Kidney (tissue), 14 donors: ENCODE measurements around the gene SOX14. TPM values are rescaled to one million over a fixed set of nuclear protein-coding genes. Genes with fewer than 3 reads are reported as not detected.

ENCODE experiments used
- DNase-seq, 5 donors: peaks; one replicate each; pipeline ENCODE4 v3.0.0-alpha.2; 2013 to 2020
- FAIRE-seq: peaks from 2 replicates; lab custom pipeline; 2012; peaks lifted over from hg19 to GRCh38; lab: Jason Lieb, UNC
- H3K27ac ChIP-seq, 2 donors: one replicate each; pipeline ENCODE4 v1.7.0; 2013; ENCODE audit warnings: low read depth in 2 of 2, low read length in 2 of 2, inconsistent platforms in 1 of 2
- H3K27me3 ChIP-seq: one replicate; pipeline ENCODE4 v1.7.1; 2013; ENCODE audit warnings: low read length, inconsistent platforms; ENCODE audit not compliant: control insufficient read depth, insufficient read depth
- H3K36me3 ChIP-seq, 3 donors: one replicate each; pipeline versions ENCODE4 v1.7.0 to v1.7.1; 2013; ENCODE audit warnings: low read length in 3 of 3, control low read depth in 1 of 3, inconsistent platforms in 1 of 3; ENCODE audit not compliant: insufficient read depth in 3 of 3, control insufficient read depth in 2 of 3
- H3K4me1 ChIP-seq, 3 donors: one replicate each; pipeline versions ENCODE4 v1.7.0 to v1.7.1; 2013; ENCODE audit warnings: low read length in 3 of 3, inconsistent platforms in 1 of 3, low read depth in 1 of 3; ENCODE audit not compliant: control insufficient read depth in 2 of 3, insufficient read depth in 2 of 3
- H3K4me3 ChIP-seq, 3 donors: one replicate each; pipeline versions ENCODE4 v1.7.0 to v1.8.1; 2013; ENCODE audit warnings: low read length in 3 of 3, control low read depth in 1 of 3, inconsistent platforms in 1 of 3
- H3K9ac ChIP-seq, 3 donors: one replicate each; pipeline versions ENCODE4 v1.7.0 to v1.7.1; 2013; ENCODE audit warnings: low read length in 3 of 3, control low read depth in 1 of 3, inconsistent platforms in 1 of 3
- H3K9me3 ChIP-seq, 3 donors: one replicate each; pipeline versions ENCODE4 v1.7.0 to v1.7.1; 2013; ENCODE audit warnings: low read length in 3 of 3, control low read depth in 1 of 3, inconsistent platforms in 1 of 3; ENCODE audit not compliant: control insufficient read depth in 2 of 3, insufficient read depth in 1 of 3
- intact Hi-C: fragments of 100-400 bp; cut with DNase I; formaldehyde crosslinking; loops from one replicate; pipeline ENCODE4 v1.11.1; 2022
- polyA plus RNA-seq: library from polyadenylated mRNA; stranded (reverse); fragments of 350-450 nt; fragmentation: Illumina TruSeq; extraction: RNeasy Lipid Tissue Mini Kit (QIAGEN cat#74804); gene quantifications from one replicate; pipeline ENCODE4 v1.2.3, GENCODE V29; 2014; ENCODE audit warnings: low read depth, low replicate concordance; ENCODE audit not compliant: insufficient read depth
- total RNA-seq: library from RNA; stranded (reverse); fragmentation: NEBNext Ultra II Directional; extraction: Animal tissue kit (Norgen Biotek cat#: 25700); gene quantifications from one replicate; pipeline ENCODE4 v1.2.1, GENCODE V29; 2021
- TF ChIP-seq, protein P1 (sequence below): IDR thresholded peaks from 3 replicates; pipeline ENCODE4 v1.5.1; 2012; ENCODE audit warnings: mild to moderate bottlenecking, moderate library complexity, borderline replicate concordance; ENCODE audit not compliant: insufficient read depth; ENCODE audit errors: extremely low read depth
- donor health status: control.
- donor health status: control.
- donor health status: control.
- donor health status: control.
- donor health status: control.
- donor health status: DM: yes; HTN: yes; CAD: no.
- donor health status: Normal renal cell carcinoma (clear cell type).

Gene SOX14
- total and polyA plus RNA-seq, 2 donors from 2014 or later: not detected

DNA sequence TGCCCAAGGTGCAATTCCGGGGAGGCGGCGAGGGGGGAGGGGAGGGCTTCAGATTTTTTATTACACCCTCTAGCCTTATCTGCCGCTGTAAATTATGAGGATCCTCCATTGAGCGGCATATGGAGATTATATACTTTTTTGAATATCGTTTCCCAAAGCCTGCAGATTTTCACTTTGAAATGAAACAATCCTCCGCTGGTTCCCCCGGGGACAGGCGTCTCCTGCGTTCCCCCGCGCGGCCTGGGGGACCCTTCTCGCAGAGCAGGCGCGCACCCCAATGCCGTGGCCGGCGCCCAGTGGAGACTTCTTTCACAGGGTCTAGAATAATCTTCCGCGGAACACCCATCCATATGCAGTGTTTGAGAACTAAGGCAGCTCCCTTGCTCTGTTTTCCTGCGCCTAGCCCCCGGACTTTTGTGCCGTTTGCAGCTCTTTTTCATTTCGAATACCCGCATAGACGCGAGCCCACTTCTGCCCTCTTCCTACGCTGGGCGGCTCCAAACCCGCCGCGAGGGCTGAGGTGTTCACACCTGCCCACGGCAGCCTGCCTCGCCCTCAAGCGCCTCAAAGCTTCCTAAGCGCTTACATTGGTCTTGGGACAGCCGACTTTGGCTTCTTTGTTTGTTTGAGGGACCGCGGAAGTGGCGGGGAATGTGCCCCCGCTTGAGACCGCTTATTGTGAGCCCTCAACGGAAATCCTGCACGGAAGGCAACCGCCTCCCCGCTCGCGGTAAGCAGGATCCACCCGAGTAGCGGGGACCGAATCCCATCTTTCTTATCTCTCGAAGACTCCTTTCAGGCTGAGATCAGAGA, 7.5 kb downstream of the SOX14 start:
- Histone ChIP-seq H3K27me3 (peaks cover 64% of the 10 kb centered on the region), H3K36me3 (no peaks in the 10 kb centered on the region), H3K4me1 (peaks cover 0 to 8% (median 0%) of the 10 kb centered on the region in 3 donors), H3K4me3 (peak overlapping the region in 2 of 3 donors; percentile 14 to 17), H3K9me3 (no peaks in the 10 kb centered on the region), H3K27ac (no peak overlapping the region), H3K9ac (no peak overlapping the region)
- FAIRE-seq: no peak
- TF ChIP-seq, protein P1, sequence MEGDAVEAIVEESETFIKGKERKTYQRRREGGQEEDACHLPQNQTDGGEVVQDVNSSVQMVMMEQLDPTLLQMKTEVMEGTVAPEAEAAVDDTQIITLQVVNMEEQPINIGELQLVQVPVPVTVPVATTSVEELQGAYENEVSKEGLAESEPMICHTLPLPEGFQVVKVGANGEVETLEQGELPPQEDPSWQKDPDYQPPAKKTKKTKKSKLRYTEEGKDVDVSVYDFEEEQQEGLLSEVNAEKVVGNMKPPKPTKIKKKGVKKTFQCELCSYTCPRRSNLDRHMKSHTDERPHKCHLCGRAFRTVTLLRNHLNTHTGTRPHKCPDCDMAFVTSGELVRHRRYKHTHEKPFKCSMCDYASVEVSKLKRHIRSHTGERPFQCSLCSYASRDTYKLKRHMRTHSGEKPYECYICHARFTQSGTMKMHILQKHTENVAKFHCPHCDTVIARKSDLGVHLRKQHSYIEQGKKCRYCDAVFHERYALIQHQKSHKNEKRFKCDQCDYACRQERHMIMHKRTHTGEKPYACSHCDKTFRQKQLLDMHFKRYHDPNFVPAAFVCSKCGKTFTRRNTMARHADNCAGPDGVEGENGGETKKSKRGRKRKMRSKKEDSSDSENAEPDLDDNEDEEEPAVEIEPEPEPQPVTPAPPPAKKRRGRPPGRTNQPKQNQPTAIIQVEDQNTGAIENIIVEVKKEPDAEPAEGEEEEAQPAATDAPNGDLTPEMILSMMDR: no peak
- peak in 3 of 5 donors; percentile 21 to 61 (median 29) for DNase-seq
- intact Hi-C loops: no loop called here

DNA sequence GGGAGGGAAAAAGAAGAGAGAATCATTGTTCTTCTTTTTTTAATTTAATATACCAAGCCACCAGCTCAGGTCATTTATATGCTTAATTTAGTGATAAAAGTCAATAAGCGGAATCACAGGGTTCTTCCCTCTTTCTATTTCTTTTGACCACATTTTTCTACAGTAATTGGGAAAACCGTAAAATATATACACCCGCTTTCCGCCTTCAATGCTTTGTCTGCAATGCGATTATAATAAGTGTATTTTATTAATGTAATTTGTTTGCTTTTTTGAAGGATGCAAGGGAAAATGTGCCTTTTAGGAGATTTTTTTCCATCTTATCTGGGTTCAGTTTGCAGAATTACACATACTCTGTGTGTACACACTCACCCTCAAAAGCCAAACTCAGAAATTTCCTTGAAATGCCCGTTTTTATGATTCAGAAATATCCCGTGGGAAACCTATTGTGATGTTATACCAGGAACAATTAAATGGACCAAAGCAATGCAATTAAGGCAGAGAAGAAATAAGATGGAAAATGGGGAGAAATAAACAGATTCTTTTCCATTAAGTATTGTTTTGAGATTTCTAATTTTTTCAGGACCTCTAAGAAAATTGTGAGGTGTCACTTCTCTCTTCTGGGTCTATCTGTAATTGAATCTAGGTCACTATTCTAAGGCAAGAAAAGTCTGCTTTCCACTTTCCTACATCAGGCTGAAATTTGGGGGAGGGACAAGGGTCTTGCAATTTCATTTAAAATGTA, 8.3 kb downstream of the SOX14 start:
- H3K27ac ChIP-seq: no peak overlapping the region
- intact Hi-C loops: no loop called here
- TF ChIP-seq, protein P1: no peak
- H3K27me3 ChIP-seq: peaks cover 59% of the 10 kb centered on the region
- H3K4me1 ChIP-seq: peaks cover 0 to 8% (median 0%) of the 10 kb centered on the region in 3 donors
- H3K4me3 ChIP-seq: no peak overlapping the region
- no peaks in the 10 kb centered on the region for H3K9me3 ChIP-seq
- H3K9ac ChIP-seq: no peak overlapping the region
- DNase-seq (no peak), FAIRE-seq (no peak)
- no peaks in the 10 kb centered on the region for H3K36me3 ChIP-seq

DNA sequence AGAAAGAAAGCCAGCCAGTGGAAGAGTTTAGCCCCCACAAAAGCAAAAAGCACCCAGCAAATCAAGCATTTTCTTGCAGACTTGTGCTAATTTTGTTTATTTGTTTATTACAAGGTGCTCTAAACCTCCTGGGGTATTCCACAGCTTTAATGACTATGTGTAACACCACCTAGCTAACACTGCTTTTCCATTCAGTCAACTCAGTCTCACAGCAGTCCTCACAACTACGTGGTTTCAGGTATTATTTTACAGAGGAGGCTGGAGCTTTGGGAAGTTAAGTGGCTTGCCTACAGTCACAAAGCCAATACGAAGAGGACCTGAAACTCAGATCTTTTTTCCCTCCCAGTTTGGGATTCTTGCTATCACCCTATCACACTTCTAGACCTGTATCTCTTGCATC, 14.8 kb downstream of the SOX14 start:
- Histone ChIP-seq H3K4me1 (no peaks in the 10 kb centered on the region), H3K27me3 (peaks cover 5% of the 10 kb centered on the region), H3K27ac (no peak overlapping the region), H3K36me3 (no peaks in the 10 kb centered on the region), H3K4me3 (no peak overlapping the region), H3K9me3 (no peaks in the 10 kb centered on the region), H3K9ac (no peak overlapping the region)
- TF ChIP-seq, protein P1: no peak
- DNase-seq: no peak
- FAIRE-seq: no peak
- intact Hi-C loops: no loop called here
